Activated naive CD8-positive, alpha-beta T cell treated with anti-CD3 and anti-CD28 coated beads, Interleukin-2, amount 10 ng/mL, durations not matched to agents 7 days and 5 days (primary cell): ENCODE data around the gene APAF1. TPM values are rescaled to one million over a fixed set of nuclear protein-coding genes. Genes with fewer than 3 reads are reported as not detected.

Experiments
- ATAC-seq: fragments of 150-1000 bp; cut with Tn5 transposase; one replicate; pipeline ENCODE4 v1.10.0; 2021; ENCODE audit warnings: low read depth, moderate library complexity
- POLR2A ChIA-PET: fragments of 350-600 bp; sonication (Branson Sonifier 250); formaldehyde crosslinking; loops from one replicate; lab custom pipeline; 2021; ENCODE audit warnings: antibody characterized with exemption; lab: Charles Lee
- DNase-seq: peaks from one replicate; pipeline ENCODE4 v3.0.0; 2021
- H3K27ac Mint-ChIP-seq: one replicate; pipeline ENCODE4 v1.8.0; 2022; ENCODE audit warnings: mild to moderate bottlenecking, mixed read lengths
- H3K27me3 Mint-ChIP-seq: one replicate; pipeline ENCODE4 v1.8.0; 2022; ENCODE audit warnings: mild to moderate bottlenecking, moderate library complexity, mixed read lengths
- H3K36me3 Mint-ChIP-seq: one replicate; pipeline ENCODE4 v1.8.0; 2021; ENCODE audit warnings: mild to moderate bottlenecking, mixed read lengths
- H3K4me1 Mint-ChIP-seq: one replicate; pipeline ENCODE4 v1.8.0; 2021; ENCODE audit warnings: mixed read lengths
- H3K4me3 Mint-ChIP-seq: one replicate; pipeline ENCODE4 v1.8.0; 2022; ENCODE audit warnings: mild to moderate bottlenecking, moderate library complexity, mixed read lengths
- H3K9me3 Mint-ChIP-seq: one replicate; pipeline ENCODE4 v1.8.0; 2021; ENCODE audit warnings: mixed read lengths
- total RNA-seq, 2 experiments: library from RNA; stranded (reverse); gene quantifications; one replicate each; pipeline ENCODE4 v1.2.3, GENCODE V29; 2021

Gene APAF1
- total RNA-seq, 2 experiments from 2014 or later: 32.0 to 32.8 TPM

GRCh38 chr12:98763656-98764055 lies 118.6 kb downstream of the APAF1 start:
- Mint-ChIP-seq H3K36me3 (no peaks in the 10 kb centered on the region), H3K4me1 (no peaks in the 10 kb centered on the region), H3K4me3 (no peak overlapping the region), H3K27ac (no peak overlapping the region), H3K9me3 (no peaks in the 10 kb centered on the region), H3K27me3 (peaks cover 7% of the 10 kb centered on the region)
- no peak for DNase-seq
- POLR2A ChIA-PET: no interaction called here
- ATAC-seq: no peak

- Mint-ChIP-seq H3K27me3 (peaks cover 2% of the 10 kb centered on the region), H3K9me3 (no peaks in the 10 kb centered on the region), H3K27ac (no peak overlapping the region), H3K36me3 (no peaks in the 10 kb centered on the region), H3K4me1 (no peaks in the 10 kb centered on the region), H3K4me3 (no peak overlapping the region)
- no peak for DNase-seq
- no peak for ATAC-seq
- POLR2A ChIA-PET: no interaction called here
Observed at GRCh38 chr12:98767248-98767647, 122.2 kb downstream of the APAF1 start.

- Mint-ChIP-seq H3K27ac (no peak overlapping the region), H3K9me3 (no peaks in the 10 kb centered on the region), H3K4me3 (no peak overlapping the region), H3K4me1 (no peaks in the 10 kb centered on the region), H3K27me3 (no peaks in the 10 kb centered on the region), H3K36me3 (no peaks in the 10 kb centered on the region)
- POLR2A ChIA-PET: no interaction called here
- DNase-seq (no peak), ATAC-seq (no peak)
Observed at GRCh38 chr12:98769068-98769467, 124.0 kb downstream of the APAF1 start.

GRCh38 chr12:98770230-98770629 lies 125.1 kb downstream of the APAF1 start:
- H3K4me3 Mint-ChIP-seq: no peak overlapping the region
- H3K27ac Mint-ChIP-seq: no peak overlapping the region
- H3K36me3 Mint-ChIP-seq: no peaks in the 10 kb centered on the region
- ATAC-seq (no peak), DNase-seq (no peak)
- no peaks in the 10 kb centered on the region for H3K27me3 Mint-ChIP-seq
- H3K9me3 Mint-ChIP-seq: no peaks in the 10 kb centered on the region
- no peaks in the 10 kb centered on the region for H3K4me1 Mint-ChIP-seq
- POLR2A ChIA-PET: no interaction called here

- Mint-ChIP-seq H3K27ac (no peak overlapping the region), H3K27me3 (no peaks in the 10 kb centered on the region), H3K4me3 (no peak overlapping the region), H3K9me3 (no peaks in the 10 kb centered on the region), H3K4me1 (no peaks in the 10 kb centered on the region), H3K36me3 (no peaks in the 10 kb centered on the region)
- ATAC-seq (no peak), DNase-seq (no peak)
- POLR2A ChIA-PET: no interaction called here
Observed at GRCh38 chr12:98771811-98772752, 127.0 kb downstream of the APAF1 start.

GRCh38 chr12:98772818-98773217 lies 127.7 kb downstream of the APAF1 start:
- Mint-ChIP-seq H3K36me3 (no peaks in the 10 kb centered on the region), H3K27ac (no peak overlapping the region), H3K4me1 (no peaks in the 10 kb centered on the region), H3K9me3 (no peaks in the 10 kb centered on the region), H3K27me3 (no peaks in the 10 kb centered on the region), H3K4me3 (no peak overlapping the region)
- POLR2A ChIA-PET: no interaction called here
- ATAC-seq: no peak
- DNase-seq: no peak

GRCh38 chr12:98780261-98780660 lies 135.2 kb downstream of the APAF1 start:
- no peak for ATAC-seq
- DNase-seq: no peak
- Mint-ChIP-seq H3K36me3 (no peaks in the 10 kb centered on the region), H3K4me3 (no peak overlapping the region), H3K27ac (no peak overlapping the region), H3K4me1 (no peaks in the 10 kb centered on the region), H3K27me3 (peaks cover 5% of the 10 kb centered on the region), H3K9me3 (no peaks in the 10 kb centered on the region)
- POLR2A ChIA-PET: no interaction called here

- POLR2A ChIA-PET: no interaction called here
Observed at GRCh38 chr12:98783420-98783819, 138.3 kb downstream of the APAF1 start.

More at GRCh38 chr12:98783420-98783819, 138.3 kb downstream of the APAF1 start:
- Mint-ChIP-seq H3K4me1 (no peaks in the 10 kb centered on the region), H3K27ac (no peak overlapping the region), H3K27me3 (peaks cover 6% of the 10 kb centered on the region), H3K4me3 (no peak overlapping the region), H3K36me3 (no peaks in the 10 kb centered on the region), H3K9me3 (no peaks in the 10 kb centered on the region)
- ATAC-seq (no peak), DNase-seq (no peak)

Other genes starting within 250 kb of the APAF1 start
- 100 to 1,000 TPM; 279 to 291 TPM for gene TMPO, start 129.7 kb upstream of the APAF1 start, total RNA-seq
- gene SLC25A3, start 51.6 kb upstream of the APAF1 start, total RNA-seq: 100 to 1,000 TPM; 326 to 337 TPM
- 10 to 100 TPM; 23.4 to 24.0 TPM for gene IKBIP, start 502 bp upstream of the APAF1 start, total RNA-seq